LHCN-M2 (cell line): ENCODE results near the gene VPS45. TPM values are rescaled to one million over a fixed set of nuclear protein-coding genes. Genes with fewer than 3 reads are reported as not detected.
"Not testable (repeated sequence)": the region's sequence is repeated elsewhere in the genome, so short reads cannot be mapped to it uniquely, and the experiment has no call there.

Experiments used
- DNase-seq: peaks from one replicate; pipeline ENCODE4 v3.0.0-alpha.2; 2012; ENCODE audit warnings: low read depth
- total RNA-seq: library from RNA; depleted of rRNA; stranded (reverse); fragments of >200 nt; gene quantifications from 2 replicates; pipeline ENCODE4 v1.2.3, GENCODE V29; 2014

VPS45 gene
- total RNA-seq, 1 experiment from 2014 or later, result 41.4 TPM

DNA sequence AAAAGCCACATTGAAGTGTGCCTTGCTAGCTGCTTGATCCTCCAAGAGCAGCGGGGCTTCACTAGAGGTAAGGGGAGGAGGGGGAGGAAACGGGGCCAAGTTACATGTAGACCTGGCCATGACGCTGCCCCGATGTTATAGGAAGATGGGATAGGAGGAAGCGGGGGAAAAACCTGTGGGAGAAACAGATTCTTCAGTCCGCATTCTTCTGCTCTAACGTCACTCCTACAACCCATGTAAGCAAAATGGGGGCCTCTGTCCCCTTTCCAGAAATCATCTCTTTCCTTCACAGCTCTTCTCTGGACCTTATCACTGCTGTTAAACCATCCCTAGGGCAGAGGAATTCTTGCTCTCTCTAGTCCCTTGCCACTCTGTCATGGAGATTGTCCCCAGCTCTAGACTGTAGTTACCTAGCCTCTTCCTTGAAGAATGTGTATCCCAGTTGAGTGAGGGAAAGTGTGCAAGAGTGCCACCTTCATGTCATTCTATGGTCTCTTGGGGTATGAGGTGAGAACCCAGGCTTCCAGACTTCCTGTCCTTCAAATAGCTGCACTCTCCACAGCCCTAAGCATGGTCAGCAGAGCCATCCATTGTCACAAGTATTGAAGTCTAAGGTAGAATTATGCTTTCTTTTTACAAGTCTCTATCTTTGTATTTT, 93.5 kb downstream of the VPS45 start:
- DNase-seq, result no peak

DNA sequence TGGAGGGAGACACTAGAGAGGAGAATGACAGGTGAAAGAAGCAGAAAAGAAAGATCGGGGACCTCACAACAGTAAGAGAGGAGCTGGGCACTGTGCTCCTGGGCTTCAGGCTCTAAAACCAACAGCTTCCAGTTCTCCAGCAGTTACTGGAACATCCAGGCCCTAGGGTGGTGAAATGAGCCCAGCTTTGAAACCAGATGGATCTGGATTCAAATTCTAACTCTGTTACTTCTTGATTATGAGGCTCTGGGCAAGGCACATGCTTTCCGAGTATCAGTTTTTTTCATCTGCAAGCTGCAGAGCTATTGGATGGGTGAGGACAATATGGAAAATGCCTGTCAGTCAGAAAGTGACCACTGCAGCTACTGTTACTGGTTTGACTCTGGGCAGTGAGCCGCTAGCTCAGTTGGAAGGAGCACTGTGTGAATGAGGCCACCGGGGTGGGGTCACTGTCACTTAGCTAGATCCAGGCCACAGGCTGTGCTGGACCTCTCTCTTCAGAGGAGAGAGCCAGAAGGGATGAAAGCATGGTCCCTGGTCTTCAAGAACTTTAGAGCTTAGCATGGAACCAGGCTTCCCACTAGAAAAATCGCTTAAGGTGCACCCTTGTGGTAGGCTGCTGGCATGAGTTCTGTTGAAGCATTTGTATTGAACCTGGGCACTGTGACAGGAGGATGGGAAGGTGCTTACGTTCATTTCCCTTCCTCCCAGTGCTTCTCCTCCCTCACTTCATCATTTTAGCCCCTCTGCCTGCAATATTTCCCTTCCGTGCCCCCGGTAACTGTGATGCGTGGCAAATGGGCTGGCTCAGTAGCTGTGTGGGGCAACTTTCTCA, 94.4 kb downstream of the VPS45 start:
- peak; percentile 49 for DNase-seq

DNA sequence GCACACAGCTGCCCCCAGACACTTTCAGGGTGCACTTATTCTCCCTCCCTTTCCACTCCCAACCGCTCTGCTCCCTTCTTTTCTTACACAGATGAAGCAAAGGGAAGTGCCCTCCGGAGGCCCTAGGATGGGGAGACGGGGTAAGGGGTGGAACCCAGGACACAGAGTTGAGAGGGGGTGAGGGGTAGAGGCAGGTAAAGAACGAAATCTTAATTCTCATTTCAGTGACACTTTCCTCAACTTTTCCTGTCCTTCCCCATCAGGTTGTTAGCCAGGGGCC, 94.9 kb downstream of the VPS45 start:
- DNase-seq, result no peak

DNA sequence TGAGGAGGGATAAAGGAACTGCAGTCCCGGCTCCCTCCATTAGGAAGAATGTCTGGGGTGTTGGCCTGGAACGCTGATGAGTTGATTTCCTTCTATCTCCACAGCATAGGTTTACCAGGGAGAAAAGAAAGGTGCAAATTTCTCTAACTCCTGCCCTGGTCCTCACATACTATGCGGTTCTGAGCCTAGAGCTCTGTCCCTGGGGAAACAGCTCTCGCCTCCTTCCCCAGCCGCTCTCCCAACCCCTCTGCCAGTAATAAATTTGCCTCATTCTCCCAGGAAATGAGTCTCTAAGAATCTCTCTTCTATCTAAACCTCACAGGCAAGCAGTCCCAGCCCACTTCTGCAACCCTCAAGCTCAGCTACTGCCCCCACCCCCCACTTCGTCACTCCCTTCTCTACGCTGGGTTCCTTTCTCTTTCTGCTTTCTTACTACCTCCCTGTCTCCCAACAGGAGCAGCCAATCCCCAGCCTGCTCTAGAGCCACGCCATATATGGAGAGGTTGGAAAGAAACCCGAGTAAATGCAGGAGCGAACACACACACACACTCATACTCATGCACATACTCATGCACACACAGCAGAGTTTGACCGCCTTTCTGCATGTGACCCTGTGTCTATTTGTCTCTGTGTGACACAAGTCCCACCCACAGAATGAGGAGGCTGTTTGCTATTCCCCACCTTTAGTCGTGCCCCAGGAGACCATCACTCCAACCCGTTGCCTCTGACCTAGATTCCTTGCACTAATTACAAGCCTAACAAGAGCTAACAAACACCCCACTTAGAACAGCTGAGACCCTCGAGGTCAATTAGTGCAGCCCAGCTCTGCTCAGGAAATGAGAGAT, 95.5 kb downstream of the VPS45 start:
- peak; percentile 99 for DNase-seq

DNA sequence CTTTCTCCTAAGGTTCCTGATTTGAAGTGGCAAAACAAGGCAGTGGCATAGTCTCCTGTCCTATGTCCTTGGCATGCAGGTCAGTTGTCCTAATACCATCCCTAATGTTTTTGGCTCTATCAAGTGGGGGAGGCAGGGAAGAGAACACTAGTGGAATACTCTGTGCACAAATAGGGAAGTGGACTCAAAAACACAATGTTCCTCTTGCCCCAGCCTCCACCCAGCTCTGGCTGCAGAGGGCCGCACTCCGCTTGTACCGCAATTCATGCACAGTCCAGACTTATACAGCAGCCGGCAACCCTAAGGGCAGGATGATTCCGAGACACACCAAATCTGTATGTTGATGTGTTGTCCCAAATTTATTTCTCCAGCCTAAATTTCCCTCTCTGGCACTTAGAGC, 96.6 kb downstream of the VPS45 start:
- DNase-seq, result no peak

DNA sequence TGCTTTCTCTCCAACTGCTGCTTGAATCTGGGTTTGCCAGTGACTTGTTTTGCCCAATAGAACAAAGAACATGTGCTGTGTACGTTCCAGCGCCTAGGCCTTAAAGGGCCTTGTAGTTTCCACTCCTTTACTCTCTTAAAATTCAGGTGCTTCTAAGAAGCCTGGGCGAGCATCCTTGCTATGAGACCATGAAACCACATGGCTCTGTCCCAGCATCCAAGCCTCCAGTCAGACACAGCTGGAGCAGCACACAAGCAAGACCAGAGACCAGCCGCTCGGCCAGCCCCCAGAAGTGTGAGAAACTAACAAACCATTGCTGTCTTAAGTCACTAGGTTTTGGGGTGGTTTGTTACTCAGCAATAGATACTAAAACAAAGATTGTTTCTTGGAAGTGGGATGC, 97.2 kb downstream of the VPS45 start:
- no peak for DNase-seq

DNA sequence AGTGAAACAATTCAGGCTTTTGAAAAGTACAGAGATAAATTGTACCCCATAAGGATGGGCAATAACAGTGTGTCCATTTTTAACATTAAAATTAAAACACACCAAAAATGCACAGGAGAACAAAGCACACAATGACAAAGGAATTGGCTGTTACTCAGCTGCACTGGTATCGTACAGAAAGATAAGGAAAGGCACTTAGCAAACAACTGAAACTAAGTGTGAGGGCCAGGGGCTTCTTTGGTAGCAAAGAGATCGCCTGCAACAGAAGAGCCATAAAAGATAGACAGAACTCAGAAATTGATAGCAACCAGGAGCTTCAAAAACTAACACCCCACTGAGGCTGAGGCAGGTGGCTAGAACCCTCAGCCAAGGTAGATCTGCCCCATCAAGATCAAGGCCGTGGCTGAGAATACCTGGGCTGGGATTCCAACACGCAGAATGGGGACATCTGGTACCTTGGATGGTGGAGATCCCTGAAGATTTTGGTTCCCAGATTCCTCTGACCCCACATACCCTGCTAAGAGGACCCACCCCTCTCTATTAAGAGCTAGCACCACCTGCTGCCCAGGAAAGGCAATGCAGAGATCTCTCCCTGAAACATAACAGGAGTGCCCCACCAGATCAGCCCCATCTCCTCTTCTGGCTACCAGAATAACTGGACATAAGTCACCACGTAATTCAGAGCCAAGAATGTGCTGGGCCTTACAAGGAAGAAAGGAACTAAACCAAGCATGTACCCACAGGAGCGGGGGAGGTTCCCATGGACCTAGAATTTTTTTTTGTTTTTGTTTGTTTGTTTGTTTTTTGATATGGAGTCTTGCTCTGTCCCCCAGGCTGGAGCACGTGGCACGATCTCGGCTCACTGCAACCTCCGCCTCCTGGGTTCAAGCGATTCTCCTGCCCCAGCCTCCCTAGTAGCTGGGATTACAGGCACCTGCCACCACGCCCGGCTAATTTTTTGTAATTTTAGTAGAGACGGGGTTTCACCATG, 98.3 kb downstream of the VPS45 start:
- DNase-seq, result peak; percentile 60

DNA sequence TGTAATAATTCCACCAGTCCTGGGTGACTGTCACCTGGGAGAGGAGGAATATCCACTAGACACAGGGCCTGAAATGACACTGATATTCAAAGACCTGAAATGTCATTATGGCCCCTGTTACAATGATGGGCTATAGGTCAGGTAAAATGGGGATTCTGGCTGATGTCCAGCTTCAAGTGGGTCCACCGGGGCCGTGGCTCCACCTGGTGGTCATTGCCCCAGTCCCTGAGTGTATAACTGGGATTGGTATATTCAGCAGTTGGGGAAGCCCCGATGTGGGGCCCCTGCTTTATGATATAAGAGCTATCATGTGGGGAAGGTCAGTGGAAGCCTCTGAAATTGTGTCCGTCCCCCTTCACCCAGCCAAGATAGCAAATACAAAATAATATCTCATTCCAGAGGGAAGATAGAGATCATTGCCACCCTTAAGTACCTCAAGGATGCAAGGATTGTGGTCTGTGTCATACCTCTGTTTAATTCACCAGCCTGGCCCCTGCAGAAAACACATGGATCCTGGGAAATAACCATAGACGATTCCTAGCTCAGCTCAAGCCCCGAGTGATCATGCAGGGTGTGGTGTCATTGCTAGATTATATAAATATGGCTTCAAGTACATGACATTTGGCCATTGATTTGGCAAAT, 101.5 kb downstream of the VPS45 start:
- DNase-seq, result peak; percentile 49

DNA sequence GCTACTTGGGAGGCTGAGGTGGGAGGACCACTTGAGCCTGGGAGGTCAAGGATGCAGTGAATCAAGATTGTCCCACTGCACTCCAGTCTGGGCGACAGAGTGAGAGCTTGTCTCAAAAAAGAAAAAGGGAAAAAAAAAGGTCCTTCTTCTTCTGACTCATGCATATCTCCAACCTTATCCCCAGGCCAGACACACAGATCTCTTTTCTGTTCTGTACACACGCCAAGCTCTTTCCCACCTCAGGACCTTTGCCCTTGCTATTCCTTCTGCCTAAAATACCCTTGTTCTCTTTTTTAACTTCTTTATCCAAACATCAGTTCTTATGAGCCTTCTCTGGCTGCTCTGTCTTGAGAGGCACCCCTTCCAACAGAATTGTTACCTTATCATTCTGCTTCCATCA, 104.2 kb downstream of the VPS45 start:
- DNase-seq, result no peak

DNA sequence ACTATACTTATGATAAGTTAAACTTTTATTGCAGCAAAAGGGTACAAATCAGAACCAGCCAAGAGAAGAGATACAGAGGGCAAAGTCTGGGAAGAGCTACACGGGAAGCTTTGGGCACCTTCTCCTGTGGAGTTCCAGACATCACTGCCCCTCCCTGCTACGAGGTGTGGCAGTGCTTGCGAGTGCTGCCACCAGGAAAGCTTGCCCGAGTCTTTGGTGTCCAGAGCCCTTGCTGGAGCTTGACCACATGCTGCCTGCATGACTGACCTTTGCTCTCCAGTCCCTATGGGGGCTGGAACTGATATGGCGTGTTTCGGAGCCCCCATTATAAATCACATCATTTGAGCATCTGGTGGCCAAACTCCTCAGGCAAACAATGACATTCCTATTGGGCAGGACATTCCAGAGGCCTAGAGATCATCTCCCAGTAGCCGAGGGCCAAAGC, 105.6 kb downstream of the VPS45 start:
- DNase-seq, result no peak

DNA sequence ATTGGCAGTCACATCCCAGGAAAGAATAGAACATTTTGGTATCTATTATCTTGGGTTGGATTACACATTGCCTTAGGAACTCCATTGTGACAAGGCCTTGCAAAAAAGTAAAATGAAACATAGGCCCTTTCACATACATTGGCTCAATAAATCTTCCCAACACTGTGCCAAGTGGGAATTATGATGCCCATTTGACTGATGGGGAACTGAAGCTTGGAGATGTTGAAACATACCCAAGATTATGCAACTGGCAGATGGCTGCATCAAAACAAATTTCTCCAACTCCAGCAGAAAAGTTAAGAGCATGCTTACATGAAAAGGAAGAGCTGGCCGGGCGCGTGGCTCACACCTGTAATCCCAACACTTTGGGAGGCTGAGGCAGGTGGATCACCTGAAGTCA, 109.0 kb downstream of the VPS45 start:
- no peak for DNase-seq

DNA sequence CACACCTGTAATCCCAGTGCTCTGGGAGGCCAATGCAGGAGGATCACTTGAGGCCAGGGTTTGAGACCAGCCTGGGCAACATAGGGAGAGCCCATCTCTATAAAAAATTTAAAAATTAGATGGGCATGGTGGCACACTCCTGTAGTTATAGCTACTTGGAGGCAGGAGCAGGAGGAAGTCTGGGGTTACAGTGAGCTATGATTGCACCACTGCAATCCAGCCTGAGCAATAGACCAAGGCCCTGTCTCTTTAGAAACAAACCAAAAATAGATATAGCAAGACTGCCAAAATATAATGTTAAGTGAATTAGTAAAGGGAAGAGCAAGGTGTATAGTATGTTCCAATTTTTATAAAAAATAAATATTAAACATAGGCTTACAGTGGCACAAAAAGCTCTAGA, 111.0 kb downstream of the VPS45 start:
- DNase-seq, result no peak

DNA sequence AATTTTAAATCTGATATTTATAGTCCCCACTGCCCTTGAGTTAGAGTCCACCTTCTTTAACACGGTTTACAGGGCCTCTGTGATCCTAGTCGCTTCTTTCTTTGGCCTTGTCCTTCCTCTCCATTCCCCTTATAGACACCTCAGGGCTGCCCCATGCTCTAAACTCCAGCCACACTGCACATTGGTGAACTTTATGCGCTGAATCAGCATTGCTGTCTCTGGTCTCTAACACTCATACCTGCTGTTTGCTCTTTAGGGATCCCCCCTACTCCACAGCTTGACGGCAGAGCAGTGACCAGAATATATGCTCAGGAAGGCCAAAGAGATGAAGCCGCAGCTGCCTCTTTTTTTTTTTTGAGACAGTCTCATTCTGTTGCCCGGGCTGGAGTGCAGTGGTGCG, 112.3 kb downstream of the VPS45 start:
- DNase-seq, result no peak

DNA sequence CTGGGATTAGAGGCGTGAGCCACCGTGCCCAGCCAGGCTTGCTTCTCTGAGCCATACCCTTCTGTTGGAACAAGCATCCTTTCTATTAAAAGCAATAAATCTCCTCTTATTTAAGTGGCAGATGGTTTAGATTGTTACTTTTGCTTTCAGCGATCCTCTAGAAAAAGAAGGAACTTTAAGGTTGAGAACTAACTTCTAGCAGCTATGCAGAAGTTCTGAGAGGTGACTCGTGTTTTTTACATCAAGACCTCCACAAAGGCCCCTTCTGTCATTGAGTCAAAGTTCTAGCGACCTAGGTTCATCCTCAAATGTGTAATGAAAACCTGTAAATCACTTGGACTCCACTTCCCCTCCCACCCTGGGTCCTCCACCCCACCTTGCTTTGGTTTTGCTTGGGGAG, 112.9 kb downstream of the VPS45 start:
- DNase-seq, result no peak

DNA sequence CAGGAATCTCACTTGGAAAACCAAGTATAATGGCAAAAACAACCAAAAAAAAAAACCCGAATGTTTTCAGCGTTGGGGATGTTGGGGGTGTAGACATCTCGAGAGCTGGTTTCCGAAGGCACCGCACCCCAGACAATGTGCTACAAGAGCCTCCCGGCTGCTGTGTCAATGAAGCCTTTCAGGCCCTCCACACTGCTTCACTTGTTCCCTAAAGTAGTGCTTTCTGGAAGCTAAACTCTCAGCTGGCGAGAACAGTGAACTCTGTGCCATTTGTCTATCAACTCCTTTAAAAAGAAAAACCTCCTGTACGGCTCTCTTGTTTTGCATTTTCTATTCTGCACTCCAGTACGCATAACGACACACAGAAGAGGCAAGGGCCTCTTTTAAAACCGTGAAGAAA, 114.7 kb downstream of the VPS45 start:
- no peak for DNase-seq

DNA sequence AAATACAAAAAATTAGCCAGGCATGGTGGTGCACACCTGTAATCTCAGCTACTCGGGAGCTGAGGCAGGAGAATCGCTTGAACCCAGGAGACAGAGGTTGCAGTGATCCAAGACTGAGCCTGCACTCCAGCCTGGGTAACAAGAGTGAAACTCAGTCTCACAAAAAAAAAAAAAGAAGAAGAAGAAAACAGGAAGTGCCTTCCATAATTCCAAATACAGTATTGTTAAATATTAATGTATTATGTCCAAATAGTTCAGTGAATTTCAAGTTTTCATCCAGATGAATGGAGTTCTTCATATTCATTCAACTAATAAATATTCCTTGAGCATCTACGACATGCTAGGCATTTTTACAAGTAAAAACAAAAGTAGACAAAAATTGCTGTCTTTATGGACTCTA, 115.5 kb downstream of the VPS45 start:
- no peak for DNase-seq

DNA sequence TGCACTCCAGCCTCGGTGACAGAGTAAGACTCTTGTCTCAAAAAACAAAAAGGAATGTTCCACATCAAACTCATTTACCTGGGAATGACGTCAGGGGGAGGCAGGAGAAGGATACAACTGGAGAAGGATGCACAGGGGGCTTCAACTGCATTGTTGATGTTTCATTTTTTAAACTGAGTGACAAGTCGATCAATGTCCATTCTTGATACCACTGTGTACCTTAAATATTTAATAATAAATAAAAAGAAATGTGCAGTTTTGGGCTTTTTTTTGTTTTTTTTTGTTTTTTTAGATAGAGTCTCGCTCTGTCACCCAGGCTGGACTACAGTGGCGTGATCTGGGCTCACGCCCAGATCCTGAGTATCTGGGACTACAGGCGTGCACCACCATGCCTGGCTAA, 117.9 kb downstream of the VPS45 start:
- no peak for DNase-seq

DNA sequence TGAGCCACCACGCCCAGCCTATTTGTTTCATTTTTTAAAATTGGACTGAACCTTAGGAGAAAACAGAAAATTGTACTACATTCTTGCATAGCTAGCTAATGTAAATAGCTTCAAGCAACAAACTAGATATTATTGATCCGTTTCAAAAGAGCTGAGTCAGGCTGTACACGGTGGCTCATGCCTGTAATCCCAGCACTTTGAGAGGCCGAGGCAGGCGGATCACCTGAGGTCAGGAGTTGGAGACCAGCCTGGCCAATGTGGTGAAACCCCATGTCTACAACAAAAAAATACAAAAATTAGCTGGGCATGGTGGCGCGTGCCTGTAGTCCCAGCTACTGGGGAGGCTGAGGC, 118.8 kb downstream of the VPS45 start:
- not testable (repeated sequence) for DNase-seq

DNA sequence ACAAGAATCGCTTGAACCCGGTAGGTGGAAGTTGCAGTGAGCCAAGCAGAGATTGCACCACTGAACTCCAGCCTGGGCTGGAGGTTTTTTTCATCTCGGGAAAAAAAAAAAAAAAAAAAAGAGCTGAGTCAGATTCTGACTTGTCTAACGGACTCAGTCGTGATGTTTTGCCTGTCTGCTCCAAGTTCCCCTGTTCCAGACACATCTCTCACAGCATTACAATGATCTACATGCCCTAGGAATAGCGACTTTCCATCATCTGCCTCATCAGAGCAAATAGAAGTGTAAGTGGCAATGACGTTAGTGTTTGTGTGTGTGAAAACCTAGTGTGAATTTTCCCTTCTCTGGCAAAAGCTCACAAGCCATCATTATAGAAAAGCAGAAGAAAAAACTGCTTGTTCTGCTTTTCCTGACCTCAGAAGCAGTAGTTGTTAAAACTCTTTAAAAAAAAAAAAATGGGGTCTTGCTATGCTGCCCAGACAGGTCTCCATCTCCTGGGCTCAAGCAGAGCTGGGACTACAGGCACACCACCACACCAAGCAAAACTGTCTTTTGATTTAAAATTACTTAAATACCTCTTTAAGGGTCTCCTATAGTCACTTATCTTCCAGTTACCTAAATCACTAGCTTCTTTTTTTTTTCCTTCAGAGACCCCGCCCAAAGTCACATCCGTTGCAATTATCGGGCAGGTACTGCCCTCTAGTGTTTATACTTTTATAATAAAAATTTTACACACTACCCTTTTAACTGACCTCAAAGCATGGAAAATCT, 119.4 kb downstream of the VPS45 start:
- DNase-seq, result peak; percentile 54

DNA sequence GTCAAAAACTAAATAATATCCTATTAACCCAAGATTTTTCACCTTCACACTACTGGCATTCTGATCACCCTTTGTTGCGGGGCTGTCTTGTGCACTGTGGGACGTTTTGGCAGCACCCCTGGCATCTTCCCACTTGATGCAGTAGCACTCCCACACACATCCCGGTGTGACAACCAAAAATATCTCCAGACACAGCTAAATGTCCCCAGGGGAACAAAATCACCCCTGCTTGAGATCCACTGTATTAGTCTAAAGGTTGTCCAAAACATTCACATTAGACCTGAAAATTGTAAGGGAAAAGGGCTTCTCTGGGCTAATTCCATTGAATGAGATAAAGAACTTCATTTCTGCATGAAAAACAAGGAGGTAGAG, 120.0 kb downstream of the VPS45 start:
- no peak for DNase-seq
